Esophagus squamous epithelium (tissue), 5 donors: ENCODE measurements around the gene GPR158. TPM values are rescaled to one million over a fixed set of nuclear protein-coding genes. Genes with fewer than 3 reads are reported as not detected.

ENCODE experiments used
- DNase-seq: peaks from one replicate; lab custom pipeline; 2025; lab: John Stamatoyannopoulos, UW
- H3K27ac ChIP-seq, 4 donors: fragments of 200-600 bp; sonication (generic); one replicate each; pipeline ENCODE4 v1.5.1; 2016 to 2019; ENCODE audit warnings: mild to moderate bottlenecking in 1 of 4
- H3K27me3 ChIP-seq, 4 donors: fragments of 200-600 bp; sonication (generic); 1 replicate in 3 of 4; 2 replicates in 1 of 4; pipeline versions ENCODE4 v1.5.1 to v1.6.0; 2017 to 2021; ENCODE audit warnings: antibody characterized with exemption in 1 of 4
- H3K36me3 ChIP-seq, 3 donors: fragments of 200-600 bp; sonication (generic); one replicate each; pipeline ENCODE4 v1.5.1; 2016 to 2019
- H3K4me1 ChIP-seq, 3 donors: fragments of 200-600 bp; sonication (generic); one replicate each; pipeline ENCODE4 v1.5.1; 2017 to 2019
- H3K4me3 ChIP-seq, 4 donors: fragments of 200-600 bp; sonication (generic); 1 replicate in 3 of 4; 2 replicates in 1 of 4; pipeline ENCODE4 v1.5.1; 2016 to 2019; ENCODE audit warnings: mild to moderate bottlenecking in 2 of 4, moderate library complexity in 1 of 4
- H3K9me3 ChIP-seq, 3 donors: fragments of 200-600 bp; sonication (generic); one replicate each; pipeline ENCODE4 v1.5.1; 2016 to 2019
- CTCF ChIP-seq, 6 experiments: fragments of 450-650 bp in 4 of 6; fragments of 200-600 bp in 2 of 6; sonication (generic) in 2 of 6; IDR thresholded peaks; one replicate each; pipeline ENCODE4 v1.5.1; 2016 to 2019; ENCODE audit warnings: antibody characterized with exemption in 6 of 6, mild to moderate bottlenecking in 4 of 6, moderate library complexity in 4 of 6
- POLR2A ChIP-seq, 4 donors: fragments of 450-650 bp; IDR thresholded peaks; one replicate each; pipeline ENCODE4 v1.6.1; 2017; ENCODE audit warnings: antibody characterized with exemption in 4 of 4, mild to moderate bottlenecking in 4 of 4, moderate library complexity in 3 of 4
- WGBS, 2 donors: methylation state at CpG; one replicate each; pipeline ENCODE4 v1.1.5; 2018; 5-methylcytosine and 5-hydroxymethylcytosine counted together
- intact Hi-C: fragments of 100-400 bp; cut with DNase I; formaldehyde crosslinking; loops from one replicate; pipeline ENCODE4 v1.15.0; 2022
- total RNA-seq, 4 donors: library from RNA; depleted of rRNA; stranded (reverse); fragments of >200 nt; gene quantifications; one replicate each; pipeline ENCODE4 v1.1.0, GENCODE V29; 2016
- donor health status: DM: yes; HTN: yes; CAD: no.

The GPR158 gene
- total RNA-seq, 4 donors from 2014 or later, result not detected

- no peaks in the 10 kb centered on the region for H3K9me3 ChIP-seq
- no peak for DNase-seq
- intact Hi-C loops, result no loop called here
Measured at GRCh38 chr10:25226775-25227682, 52.2 kb downstream of the GPR158 start.

GRCh38 chr10:25231751-25232150, 57.0 kb downstream of the GPR158 start:
- 56% methylated on average over 2 of the region's 2 CpGs for WGBS, 2 donors
- no peak overlapping the region for H3K27ac ChIP-seq
- H3K9me3 ChIP-seq, result no peaks in the 10 kb centered on the region
- H3K36me3 ChIP-seq, result no peaks in the 10 kb centered on the region
- H3K27me3 ChIP-seq, result no peaks in the 10 kb centered on the region
- intact Hi-C loops, result no loop called here
- no peak overlapping the region for H3K4me3 ChIP-seq
- no peak for DNase-seq
- TF ChIP-seq CTCF (IDR thresholded peaks at IDR 0.05) (no peak), POLR2A (IDR thresholded peaks at IDR 0.05) (no peak)
- H3K4me1 ChIP-seq, result no peaks in the 10 kb centered on the region

More at GRCh38 chr10:25226775-25227682, 52.2 kb downstream of the GPR158 start:
- TF ChIP-seq POLR2A (IDR thresholded peaks at IDR 0.05) (no peak), CTCF (IDR thresholded peaks at IDR 0.05) (peak in 5 of 6 experiments; percentile 25 to 62 (median 42))
- H3K27me3 ChIP-seq, result no peaks in the 10 kb centered on the region
- no peaks in the 10 kb centered on the region for H3K36me3 ChIP-seq
- no peak overlapping the region for H3K27ac ChIP-seq
- no peak overlapping the region for H3K4me3 ChIP-seq
- 28 to 29% methylated on average over 7 of the region's 7 CpGs for WGBS, 2 donors
- no peaks in the 10 kb centered on the region for H3K4me1 ChIP-seq

GRCh38 chr10:25232204-25232603, 57.4 kb downstream of the GPR158 start:
- no peak for DNase-seq
- intact Hi-C loops, result no loop called here
- Histone ChIP-seq H3K27ac (no peak overlapping the region), H3K4me3 (no peak overlapping the region), H3K36me3 (no peaks in the 10 kb centered on the region), H3K4me1 (no peaks in the 10 kb centered on the region), H3K9me3 (no peaks in the 10 kb centered on the region), H3K27me3 (no peaks in the 10 kb centered on the region)
- TF ChIP-seq POLR2A (IDR thresholded peaks at IDR 0.05) (no peak), CTCF (IDR thresholded peaks at IDR 0.05) (no peak)
- 42 to 58% methylated on average over 2 of the region's 2 CpGs for WGBS, 2 donors

GRCh38 chr10:25245165-25245564, 70.4 kb downstream of the GPR158 start:
- no peaks in the 10 kb centered on the region for H3K4me1 ChIP-seq
- H3K27me3 ChIP-seq, result no peaks in the 10 kb centered on the region
- TF ChIP-seq CTCF (IDR thresholded peaks at IDR 0.05) (no peak), POLR2A (IDR thresholded peaks at IDR 0.05) (no peak)
- DNase-seq, result no peak
- intact Hi-C loops, result no loop called here
- H3K4me3 ChIP-seq, result no peak overlapping the region
- no peaks in the 10 kb centered on the region for H3K36me3 ChIP-seq
- H3K9me3 ChIP-seq, result no peaks in the 10 kb centered on the region
- WGBS, 2 donors, result 40% methylated on average over 1 of the region's 1 CpG
- no peak overlapping the region for H3K27ac ChIP-seq

- WGBS, 2 donors, result 85 to 88% methylated on average over 5 of the region's 5 CpGs
- DNase-seq, result no peak
- Histone ChIP-seq H3K4me3 (no peak overlapping the region), H3K36me3 (no peaks in the 10 kb centered on the region), H3K27me3 (no peaks in the 10 kb centered on the region), H3K4me1 (no peaks in the 10 kb centered on the region), H3K9me3 (no peaks in the 10 kb centered on the region), H3K27ac (no peak overlapping the region)
- intact Hi-C loops, result no loop called here
- TF ChIP-seq POLR2A (IDR thresholded peaks at IDR 0.05), result no peak
- no peak for TF ChIP-seq CTCF (IDR thresholded peaks at IDR 0.05)
Measured at GRCh38 chr10:25257646-25258045, 82.8 kb downstream of the GPR158 start.
